ENCODE measurements around the gene PLEKHM3.
A peak's percentile ranks its signal among the peaks of the same experiment; 100 is the strongest.

PLEKHM3 gene

DNA sequence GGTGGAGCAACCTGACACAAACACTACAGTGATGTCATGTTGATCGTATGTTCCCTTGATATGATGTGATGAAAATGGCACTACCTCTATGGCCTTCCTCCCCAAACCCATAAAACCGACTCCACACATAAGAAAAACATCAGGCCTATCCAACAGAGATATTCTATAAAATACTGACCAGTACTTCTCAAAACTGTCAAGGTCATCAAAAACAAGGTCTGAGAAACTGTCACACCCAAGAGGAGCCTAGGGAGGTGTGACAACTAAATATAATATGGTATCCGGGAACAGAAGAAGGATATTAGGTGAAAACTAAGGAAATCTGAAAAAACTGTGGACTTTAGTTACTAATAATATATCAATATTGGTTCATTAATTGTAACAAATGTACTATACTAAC, 169.7 kb downstream of the PLEKHM3 start:
- no peak overlapping the region for H3K4me3 ChIP-seq (ENCODE audit: low read depth, low read length)
- H3K27me3 ChIP-seq (ENCODE audit: insufficient read depth, low read length), result no peaks in the 10 kb centered on the region
- no peaks in the 10 kb centered on the region for H3K36me3 ChIP-seq (ENCODE audit: insufficient read depth, low read length)
- no peak overlapping the region for H3K27ac ChIP-seq (ENCODE audit: low read depth, low read length)
- H2AFZ ChIP-seq (ENCODE audit: low read length, unreplicated experiment), result no peak overlapping the region
- peaks cover 10% of the 10 kb centered on the region for H3K4me1 ChIP-seq (ENCODE audit: control insufficient read depth, insufficient read depth, low read length, unreplicated experiment)
- no peaks in the 10 kb centered on the region for H3K79me2 ChIP-seq (ENCODE audit: control insufficient read depth, insufficient read depth, low read length, unreplicated experiment)

DNA sequence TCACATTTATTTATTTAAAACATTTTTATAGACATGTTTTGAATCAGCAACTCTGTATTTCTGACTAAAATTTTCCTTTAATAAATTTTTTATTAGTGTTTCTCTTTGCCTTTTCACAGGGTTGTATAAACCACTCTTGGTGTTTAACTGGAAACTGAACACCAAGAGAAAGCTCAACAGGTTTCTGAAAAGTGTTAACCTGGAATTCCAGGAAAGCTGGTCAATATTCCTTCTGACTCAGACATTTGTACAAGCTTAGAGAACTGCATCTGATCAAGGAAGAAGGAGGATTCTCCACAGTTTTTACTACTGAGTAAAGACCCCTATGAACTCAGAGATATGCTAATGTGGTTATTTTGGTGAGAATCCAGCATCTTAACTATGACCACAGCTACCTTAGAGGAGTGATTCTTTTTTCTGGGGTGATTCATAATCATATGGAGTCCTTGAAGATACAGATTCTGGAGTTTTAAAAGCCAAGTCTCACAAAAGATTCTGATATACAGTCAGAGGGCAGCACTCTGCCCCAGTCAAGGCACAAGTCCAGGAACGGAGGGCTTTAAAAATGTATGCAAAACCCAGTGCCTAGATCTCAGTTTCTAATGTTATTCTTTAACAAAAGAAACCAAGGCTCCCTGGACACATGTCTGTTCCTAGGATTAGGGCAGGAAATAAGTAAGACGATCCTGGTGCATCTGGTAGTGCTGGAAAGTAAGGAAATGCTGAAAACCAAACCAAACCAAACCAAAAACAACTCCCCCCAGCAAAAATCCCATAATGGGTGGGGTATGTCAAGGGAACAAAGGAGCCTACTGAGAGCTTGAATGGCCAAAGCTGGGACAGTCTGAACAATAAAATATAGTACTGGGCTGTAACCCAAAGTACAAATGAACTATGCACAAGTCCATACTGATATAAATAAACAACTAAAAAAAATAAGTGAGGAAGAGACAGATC, 170.6 kb downstream of the PLEKHM3 start:
- Histone ChIP-seq H3K27me3 (ENCODE audit: insufficient read depth, low read length) (no peaks in the 10 kb centered on the region), H3K4me3 (ENCODE audit: low read depth, low read length) (no peak overlapping the region), H3K27ac (ENCODE audit: low read depth, low read length) (peak overlapping the region; percentile 23; the same call in 1 of the 2 replicates), H3K36me3 (ENCODE audit: insufficient read depth, low read length) (no peaks in the 10 kb centered on the region), H3K79me2 (ENCODE audit: control insufficient read depth, insufficient read depth, low read length, unreplicated experiment) (no peaks in the 10 kb centered on the region), H2AFZ (ENCODE audit: low read length, unreplicated experiment) (no peak overlapping the region), H3K4me1 (ENCODE audit: control insufficient read depth, insufficient read depth, low read length, unreplicated experiment) (peaks cover 10% of the 10 kb centered on the region)

DNA sequence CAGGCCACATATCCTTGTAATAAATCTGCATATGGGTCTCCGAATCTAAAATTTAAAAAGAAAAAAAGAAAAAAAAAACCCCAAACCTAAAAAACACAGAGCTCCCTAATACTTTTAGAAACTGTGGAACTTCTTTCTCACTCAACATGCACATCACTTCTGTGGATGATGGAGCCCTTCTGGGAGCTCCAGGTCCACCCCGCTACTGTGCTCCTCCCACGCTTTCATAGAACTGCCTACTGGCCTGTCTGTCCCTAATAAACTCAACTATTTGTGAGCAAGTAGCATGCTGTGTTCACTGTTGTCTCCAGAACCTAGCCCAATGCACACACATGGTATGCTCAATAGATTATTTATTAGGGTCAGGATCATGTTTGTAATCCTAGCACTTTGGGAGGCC, 172.5 kb downstream of the PLEKHM3 start:
- Histone ChIP-seq H3K4me3 (ENCODE audit: low read depth, low read length) (no peak overlapping the region), H3K79me2 (ENCODE audit: control insufficient read depth, insufficient read depth, low read length, unreplicated experiment) (no peaks in the 10 kb centered on the region), H3K36me3 (ENCODE audit: insufficient read depth, low read length) (no peaks in the 10 kb centered on the region), H3K4me1 (ENCODE audit: control insufficient read depth, insufficient read depth, low read length, unreplicated experiment) (peaks cover 10% of the 10 kb centered on the region), H2AFZ (ENCODE audit: low read length, unreplicated experiment) (no peak overlapping the region), H3K27ac (ENCODE audit: low read depth, low read length) (no peak overlapping the region), H3K27me3 (ENCODE audit: insufficient read depth, low read length) (no peaks in the 10 kb centered on the region)

DNA sequence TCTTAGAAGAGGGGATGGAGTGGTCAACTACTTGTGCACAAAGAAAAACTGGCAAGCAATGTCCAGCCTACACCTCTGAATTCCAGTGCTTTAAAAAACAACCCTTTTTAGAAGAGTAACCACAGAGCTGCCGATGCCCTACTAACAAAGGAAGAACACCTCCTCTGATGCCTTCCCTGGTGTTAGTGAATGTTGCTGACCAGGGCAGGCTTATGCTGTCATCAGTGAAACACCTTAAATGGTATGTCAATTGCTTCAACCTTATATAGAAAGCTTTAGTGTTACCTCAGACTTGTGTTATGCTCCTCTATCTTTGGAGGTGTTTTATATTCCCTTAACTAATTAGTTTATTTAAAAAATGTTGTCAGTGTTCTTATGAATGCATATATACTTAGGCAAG, 175.9 kb downstream of the PLEKHM3 start:
- no peaks in the 10 kb centered on the region for H3K79me2 ChIP-seq (ENCODE audit: control insufficient read depth, insufficient read depth, low read length, unreplicated experiment)
- H3K4me1 ChIP-seq (ENCODE audit: control insufficient read depth, insufficient read depth, low read length, unreplicated experiment), result peaks cover 6% of the 10 kb centered on the region
- H2AFZ ChIP-seq (ENCODE audit: low read length, unreplicated experiment), result no peak overlapping the region
- no peak overlapping the region for H3K4me3 ChIP-seq (ENCODE audit: low read depth, low read length)
- no peaks in the 10 kb centered on the region for H3K36me3 ChIP-seq (ENCODE audit: insufficient read depth, low read length)
- H3K27ac ChIP-seq (ENCODE audit: low read depth, low read length), result no peak overlapping the region
- H3K27me3 ChIP-seq (ENCODE audit: insufficient read depth, low read length), result no peaks in the 10 kb centered on the region

DNA sequence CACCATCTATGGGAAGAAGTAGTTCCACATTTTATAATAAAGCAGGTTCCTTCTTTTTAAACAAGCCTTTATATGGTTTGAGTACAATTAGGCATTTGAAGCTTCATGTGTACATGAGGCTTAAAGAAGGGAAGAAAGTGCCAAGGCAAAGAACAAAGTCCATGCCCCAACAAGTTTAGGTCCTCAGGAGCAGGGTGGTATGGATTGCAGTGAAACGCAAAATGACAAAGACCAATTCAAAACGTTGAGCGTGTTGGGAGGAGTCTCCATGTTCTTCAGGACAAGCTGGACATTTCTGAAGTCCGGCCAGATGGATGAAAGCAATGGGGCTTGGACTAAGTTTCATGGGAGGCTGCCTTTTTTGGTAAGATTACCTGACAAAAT, 176.8 kb downstream of the PLEKHM3 start:
- H3K4me1 ChIP-seq (ENCODE audit: control insufficient read depth, insufficient read depth, low read length, unreplicated experiment), result peaks cover 5% of the 10 kb centered on the region
- no peaks in the 10 kb centered on the region for H3K27me3 ChIP-seq (ENCODE audit: insufficient read depth, low read length)
- H3K79me2 ChIP-seq (ENCODE audit: control insufficient read depth, insufficient read depth, low read length, unreplicated experiment), result no peaks in the 10 kb centered on the region
- no peak overlapping the region for H3K27ac ChIP-seq (ENCODE audit: low read depth, low read length)
- H3K4me3 ChIP-seq (ENCODE audit: low read depth, low read length), result no peak overlapping the region
- no peak overlapping the region for H2AFZ ChIP-seq (ENCODE audit: low read length, unreplicated experiment)
- H3K36me3 ChIP-seq (ENCODE audit: insufficient read depth, low read length), result no peaks in the 10 kb centered on the region

DNA sequence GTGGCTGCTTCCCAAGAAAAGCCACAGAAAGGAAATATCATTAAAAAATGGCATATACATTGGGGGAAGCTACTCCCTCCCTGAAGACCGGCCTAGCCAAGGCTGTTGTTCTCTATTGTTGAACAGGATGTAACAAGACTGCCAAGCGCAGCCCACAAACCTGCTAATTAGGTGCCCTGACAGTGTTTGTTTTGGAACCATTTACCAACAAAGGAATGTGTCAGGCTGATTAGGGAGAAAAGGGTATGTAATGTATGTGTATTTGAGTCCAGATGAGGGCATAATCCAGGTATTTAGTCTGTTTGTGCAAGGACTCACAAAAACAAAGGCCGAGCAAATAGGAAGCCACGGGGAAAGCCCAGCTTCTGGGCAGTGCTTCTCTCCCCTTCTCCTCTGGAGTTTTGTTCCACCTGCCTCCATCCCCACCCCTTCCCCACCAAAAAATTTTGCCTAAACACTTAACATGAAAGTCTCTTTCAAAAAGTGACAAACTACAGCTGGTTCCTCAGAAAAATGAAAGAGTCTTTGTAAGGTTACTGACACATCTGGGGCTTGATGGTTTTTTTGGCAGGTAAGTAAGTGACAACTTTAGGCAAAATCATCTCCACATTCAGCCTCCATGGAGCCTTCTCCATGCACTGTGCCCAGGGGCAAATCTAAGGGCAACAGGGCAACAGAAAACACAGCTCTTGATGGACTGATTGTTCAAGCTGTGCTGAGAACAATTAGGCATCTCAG, 177.4 kb downstream of the PLEKHM3 start:
- no peak overlapping the region for H3K4me3 ChIP-seq (ENCODE audit: low read depth, low read length)
- H2AFZ ChIP-seq (ENCODE audit: low read length, unreplicated experiment), result no peak overlapping the region
- H3K27ac ChIP-seq (ENCODE audit: low read depth, low read length), result no peak overlapping the region
- no peaks in the 10 kb centered on the region for H3K79me2 ChIP-seq (ENCODE audit: control insufficient read depth, insufficient read depth, low read length, unreplicated experiment)
- peaks cover 5% of the 10 kb centered on the region for H3K4me1 ChIP-seq (ENCODE audit: control insufficient read depth, insufficient read depth, low read length, unreplicated experiment)
- H3K27me3 ChIP-seq (ENCODE audit: insufficient read depth, low read length), result no peaks in the 10 kb centered on the region
- H3K36me3 ChIP-seq (ENCODE audit: insufficient read depth, low read length), result no peaks in the 10 kb centered on the region

DNA sequence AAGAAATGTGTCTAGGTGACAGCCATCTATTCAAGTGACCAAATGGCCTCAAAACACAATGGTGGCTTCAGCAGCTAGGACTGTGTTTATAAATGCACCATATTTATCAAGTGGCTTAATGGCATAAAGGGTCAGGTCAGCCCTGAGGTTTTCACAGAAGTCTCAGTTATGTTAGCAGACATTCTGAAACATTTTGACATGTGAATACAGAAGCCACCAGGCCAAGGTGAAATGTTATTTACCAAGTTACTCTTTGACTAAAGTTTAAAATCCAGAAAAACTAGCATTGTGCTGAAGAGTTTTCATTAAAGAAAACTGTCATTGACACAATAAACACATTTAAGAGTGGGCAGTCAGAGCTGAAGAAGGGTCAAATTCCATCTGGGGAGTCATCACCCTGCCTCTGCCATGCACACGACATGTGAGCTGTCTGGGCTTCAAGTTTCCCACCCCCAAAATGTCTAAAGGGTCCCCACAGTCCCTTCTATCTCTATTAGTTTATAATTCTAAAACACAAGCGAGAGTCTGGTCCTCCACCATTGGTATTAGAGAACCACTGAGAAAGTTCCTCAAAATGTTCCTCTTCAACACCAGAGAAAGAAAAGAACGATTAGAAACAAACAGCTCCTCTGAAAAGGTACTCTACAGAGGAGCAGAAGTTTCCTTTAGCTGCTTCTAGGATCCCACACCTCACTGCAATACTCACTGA, 178.1 kb downstream of the PLEKHM3 start:
- Histone ChIP-seq H3K27ac (ENCODE audit: low read depth, low read length) (no peak overlapping the region), H3K4me1 (ENCODE audit: control insufficient read depth, insufficient read depth, low read length, unreplicated experiment) (peaks cover 5% of the 10 kb centered on the region), H3K27me3 (ENCODE audit: insufficient read depth, low read length) (no peaks in the 10 kb centered on the region), H3K79me2 (ENCODE audit: control insufficient read depth, insufficient read depth, low read length, unreplicated experiment) (no peaks in the 10 kb centered on the region), H3K4me3 (ENCODE audit: low read depth, low read length) (no peak overlapping the region), H3K36me3 (ENCODE audit: insufficient read depth, low read length) (no peaks in the 10 kb centered on the region), H2AFZ (ENCODE audit: low read length, unreplicated experiment) (no peak overlapping the region)

DNA sequence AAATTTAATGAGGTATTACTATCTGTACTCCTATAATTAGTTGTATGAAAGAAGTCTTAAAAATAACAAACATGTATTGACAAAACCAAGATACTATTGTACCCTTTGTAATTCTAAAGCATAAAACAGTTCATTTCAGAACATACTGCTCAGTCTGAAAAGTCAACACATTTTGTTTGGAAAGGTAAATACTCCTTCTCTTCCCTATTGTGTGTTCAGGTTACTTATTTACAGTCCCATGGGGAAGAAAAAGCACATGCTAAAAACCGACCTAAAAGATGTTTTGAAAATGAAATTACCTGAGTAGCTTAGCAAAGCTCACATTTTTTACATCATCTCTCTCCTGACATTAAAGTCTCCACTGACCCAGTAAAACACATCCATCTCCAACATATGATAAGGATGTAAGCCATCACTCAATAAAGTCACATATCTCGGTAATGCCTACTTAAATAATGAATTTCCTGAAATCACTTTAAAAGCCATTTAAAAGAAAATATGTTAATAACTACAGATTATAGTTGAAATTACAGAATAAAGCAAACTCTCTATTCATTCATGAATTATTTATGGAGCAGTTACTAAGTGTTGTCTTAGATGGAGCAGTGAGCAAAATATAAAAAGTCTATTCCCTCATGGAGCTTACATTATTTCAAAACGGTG, 180.0 kb downstream of the PLEKHM3 start:
- H3K79me2 ChIP-seq (ENCODE audit: control insufficient read depth, insufficient read depth, low read length, unreplicated experiment), result no peaks in the 10 kb centered on the region
- no peak overlapping the region for H3K27ac ChIP-seq (ENCODE audit: low read depth, low read length)
- no peak overlapping the region for H2AFZ ChIP-seq (ENCODE audit: low read length, unreplicated experiment)
- H3K4me3 ChIP-seq (ENCODE audit: low read depth, low read length), result no peak overlapping the region
- no peaks in the 10 kb centered on the region for H3K27me3 ChIP-seq (ENCODE audit: insufficient read depth, low read length)
- H3K4me1 ChIP-seq (ENCODE audit: control insufficient read depth, insufficient read depth, low read length, unreplicated experiment), result peaks cover 5% of the 10 kb centered on the region
- no peaks in the 10 kb centered on the region for H3K36me3 ChIP-seq (ENCODE audit: insufficient read depth, low read length)

DNA sequence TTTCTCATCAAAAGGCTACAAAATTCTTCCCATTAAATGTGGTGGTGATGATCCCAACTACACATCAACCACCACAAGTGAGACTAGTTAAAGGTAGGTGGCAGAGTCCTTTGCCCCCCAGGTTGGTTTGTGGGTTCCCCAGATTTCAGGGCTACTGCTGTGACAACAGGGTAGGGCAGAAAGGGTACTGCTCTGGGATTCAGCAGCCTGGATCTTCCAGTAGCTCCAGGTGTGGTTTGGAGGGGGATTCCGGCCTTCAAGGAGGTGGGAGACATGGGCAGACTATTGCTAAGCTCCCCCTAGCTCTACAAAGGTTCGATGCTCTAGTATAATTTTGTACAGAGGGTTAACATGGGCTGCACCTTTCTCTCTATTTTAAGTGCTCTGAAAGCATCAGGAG, 180.7 kb downstream of the PLEKHM3 start:
- no peak overlapping the region for H2AFZ ChIP-seq (ENCODE audit: low read length, unreplicated experiment)
- no peaks in the 10 kb centered on the region for H3K79me2 ChIP-seq (ENCODE audit: control insufficient read depth, insufficient read depth, low read length, unreplicated experiment)

DNA sequence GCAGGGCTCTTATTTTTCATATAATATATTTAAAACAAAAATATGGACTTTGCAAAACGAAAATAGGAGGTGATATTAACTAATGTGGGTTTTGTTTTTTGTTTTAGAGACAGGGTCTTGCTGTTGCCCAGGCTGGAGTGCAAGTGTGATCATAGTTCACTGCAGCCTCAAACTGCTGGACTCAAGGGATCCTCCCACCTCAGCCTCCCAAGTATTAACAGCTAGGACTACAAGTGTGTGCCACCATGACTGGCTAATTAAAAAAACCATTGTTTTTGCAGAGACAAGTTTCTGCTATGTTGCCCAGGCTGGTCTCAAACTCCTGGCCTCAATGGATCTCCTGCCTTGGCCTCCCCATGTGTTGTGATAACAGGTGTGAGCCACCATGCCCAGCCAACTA, 185.2 kb downstream of the PLEKHM3 start:
- Histone ChIP-seq H3K27me3 (ENCODE audit: insufficient read depth, low read length) (no peaks in the 10 kb centered on the region), H3K4me3 (ENCODE audit: low read depth, low read length) (no peak overlapping the region), H3K4me1 (ENCODE audit: control insufficient read depth, insufficient read depth, low read length, unreplicated experiment) (peaks cover 3% of the 10 kb centered on the region), H2AFZ (ENCODE audit: low read length, unreplicated experiment) (no peak overlapping the region), H3K79me2 (ENCODE audit: control insufficient read depth, insufficient read depth, low read length, unreplicated experiment) (no peaks in the 10 kb centered on the region), H3K27ac (ENCODE audit: low read depth, low read length) (no peak overlapping the region), H3K36me3 (ENCODE audit: insufficient read depth, low read length) (no peaks in the 10 kb centered on the region)

More for the DNA sequence above, 180.7 kb downstream of the PLEKHM3 start:
- no peaks in the 10 kb centered on the region for H3K27me3 ChIP-seq (ENCODE audit: insufficient read depth, low read length)
- H3K4me1 ChIP-seq (ENCODE audit: control insufficient read depth, insufficient read depth, low read length, unreplicated experiment), result peaks cover 8% of the 10 kb centered on the region
- H3K27ac ChIP-seq (ENCODE audit: low read depth, low read length), result no peak overlapping the region
- H3K4me3 ChIP-seq (ENCODE audit: low read depth, low read length), result no peak overlapping the region
- no peaks in the 10 kb centered on the region for H3K36me3 ChIP-seq (ENCODE audit: insufficient read depth, low read length)

Measured in ACC112 (cell line).